Nephron progenitor cell (in vitro differentiated cells): ENCODE measurements around the gene THAP4.

Experiments
- DNase-seq: peaks from one replicate; pipeline ENCODE4 v3.0.0; 2021
- H3K27ac Mint-ChIP-seq: 2 replicates; pipeline ENCODE4 v1.8.0; 2021; ENCODE audit warnings: mild to moderate bottlenecking, moderate library complexity, mixed read lengths
- H3K27me3 Mint-ChIP-seq: 2 replicates; pipeline ENCODE4 v1.8.0; 2021; ENCODE audit warnings: mild to moderate bottlenecking, low read depth, mixed read lengths; ENCODE audit not compliant: poor library complexity
- H3K36me3 Mint-ChIP-seq: 2 replicates; pipeline ENCODE4 v1.8.0; 2021; ENCODE audit warnings: low read depth, mixed read lengths
- H3K4me1 Mint-ChIP-seq: 2 replicates; pipeline ENCODE4 v1.8.0; 2021; ENCODE audit warnings: mixed read lengths
- H3K4me3 Mint-ChIP-seq: 2 replicates; pipeline ENCODE4 v1.8.0; 2021; ENCODE audit warnings: mild to moderate bottlenecking, moderate library complexity, mixed read lengths
- H3K9me3 Mint-ChIP-seq: 2 replicates; pipeline ENCODE4 v1.8.0; 2021; ENCODE audit warnings: mild to moderate bottlenecking, moderate library complexity, mixed read lengths
- TF ChIP-seq, protein P1 (sequence below): fragments of 200-600 bp; sonication (generic); IDR thresholded peaks from 2 replicates; pipeline ENCODE4 v1.5.0; 2021; ENCODE audit warnings: antibody characterized with exemption

Gene THAP4

GRCh38 chr2:241637018-241637794 lies at the start of gene THAP4, which contains the start of gene ATG4B:
THAP4 (minus strand) TSS chr2:241637158; CDS start chr2:241637017, 141 bp downstream.
ATG4B (plus strand) TSS chr2:241637693; CDS start chr2:241637715, 22 bp downstream.
- Mint-ChIP-seq H3K4me1 (peaks cover 59% of the 10 kb centered on the region), H3K36me3 (peaks cover 42% of the 10 kb centered on the region), H3K27ac (peak within 1 kb of the TSS; percentile 97), H3K4me3 (peak within 1 kb of the TSS; percentile 98), H3K9me3 (no peaks in the 10 kb centered on the region), H3K27me3 (no peaks in the 10 kb centered on the region)
- DNase-seq = peak; percentile 79
- TF ChIP-seq, protein P1, sequence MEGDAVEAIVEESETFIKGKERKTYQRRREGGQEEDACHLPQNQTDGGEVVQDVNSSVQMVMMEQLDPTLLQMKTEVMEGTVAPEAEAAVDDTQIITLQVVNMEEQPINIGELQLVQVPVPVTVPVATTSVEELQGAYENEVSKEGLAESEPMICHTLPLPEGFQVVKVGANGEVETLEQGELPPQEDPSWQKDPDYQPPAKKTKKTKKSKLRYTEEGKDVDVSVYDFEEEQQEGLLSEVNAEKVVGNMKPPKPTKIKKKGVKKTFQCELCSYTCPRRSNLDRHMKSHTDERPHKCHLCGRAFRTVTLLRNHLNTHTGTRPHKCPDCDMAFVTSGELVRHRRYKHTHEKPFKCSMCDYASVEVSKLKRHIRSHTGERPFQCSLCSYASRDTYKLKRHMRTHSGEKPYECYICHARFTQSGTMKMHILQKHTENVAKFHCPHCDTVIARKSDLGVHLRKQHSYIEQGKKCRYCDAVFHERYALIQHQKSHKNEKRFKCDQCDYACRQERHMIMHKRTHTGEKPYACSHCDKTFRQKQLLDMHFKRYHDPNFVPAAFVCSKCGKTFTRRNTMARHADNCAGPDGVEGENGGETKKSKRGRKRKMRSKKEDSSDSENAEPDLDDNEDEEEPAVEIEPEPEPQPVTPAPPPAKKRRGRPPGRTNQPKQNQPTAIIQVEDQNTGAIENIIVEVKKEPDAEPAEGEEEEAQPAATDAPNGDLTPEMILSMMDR = no peak

- TF ChIP-seq, protein P1 = no peak
- H3K36me3 Mint-ChIP-seq = peaks cover 44% of the 10 kb centered on the region
- peak overlapping the region; percentile 94 for H3K4me3 Mint-ChIP-seq
- no peaks in the 10 kb centered on the region for H3K9me3 Mint-ChIP-seq
- H3K27ac Mint-ChIP-seq = no peak overlapping the region
- H3K4me1 Mint-ChIP-seq = peaks cover 37% of the 10 kb centered on the region
- DNase-seq = no peak
- no peaks in the 10 kb centered on the region for H3K27me3 Mint-ChIP-seq
Measured at GRCh38 chr2:241686324-241686649, 49.3 kb upstream of the THAP4 start.

GRCh38 chr2:241680827-241681599 lies 44.1 kb upstream of the THAP4 start:
- TF ChIP-seq, protein P1 = no peak
- peaks cover 63% of the 10 kb centered on the region for H3K36me3 Mint-ChIP-seq
- DNase-seq = no peak
- peak overlapping the region; percentile 44 for H3K27ac Mint-ChIP-seq
- no peaks in the 10 kb centered on the region for H3K27me3 Mint-ChIP-seq
- peaks cover 18% of the 10 kb centered on the region for H3K4me1 Mint-ChIP-seq
- H3K9me3 Mint-ChIP-seq = no peaks in the 10 kb centered on the region
- H3K4me3 Mint-ChIP-seq = no peak overlapping the region

- Mint-ChIP-seq H3K4me1 (peaks cover 10% of the 10 kb centered on the region), H3K4me3 (no peak overlapping the region), H3K27ac (no peak overlapping the region), H3K9me3 (no peaks in the 10 kb centered on the region), H3K27me3 (no peaks in the 10 kb centered on the region), H3K36me3 (peaks cover 63% of the 10 kb centered on the region)
- TF ChIP-seq, protein P1 = no peak
- no peak for DNase-seq
Measured at GRCh38 chr2:241680044-241680443, 43.1 kb upstream of the THAP4 start.

GRCh38 chr2:241678784-241679540 lies 42.0 kb upstream of the THAP4 start:
- DNase-seq = no peak
- Mint-ChIP-seq H3K4me3 (no peak overlapping the region), H3K36me3 (peaks cover 54% of the 10 kb centered on the region), H3K4me1 (peaks cover 1% of the 10 kb centered on the region), H3K27me3 (no peaks in the 10 kb centered on the region), H3K9me3 (no peaks in the 10 kb centered on the region), H3K27ac (no peak overlapping the region)
- TF ChIP-seq, protein P1 = no peak
